ENCODE data around the gene MIGA1. TPM values are rescaled to one million over a fixed set of nuclear protein-coding genes. Genes with fewer than 3 reads are reported as not detected.

Gene MIGA1
- total and polyA plus RNA-seq, 8 donors, result 1.6 to 40.6 (median 7.5) TPM

- peaks cover 4 to 65% (median 29%) of the 10 kb centered on the region in 4 donors for H3K4me1 ChIP-seq
- H3K36me3 ChIP-seq, result peaks cover 0 to 7% (median 3%) of the 10 kb centered on the region in 4 donors
- WGBS, 5 donors, result 18 to 30% (median 23%) methylated on average over 2 of the region's 2 CpGs
- peak overlapping the region in 4 of 5 donors; percentile 74 to 85 (median 78) for H3K27ac ChIP-seq
- peak in 1 of 2 donors; percentile 73 for DNase-seq
- TF ChIP-seq CTCF (IDR thresholded peaks at IDR 0.05) (no peak), POLR2AphosphoS5 (IDR thresholded peaks at IDR 0.05) (peak in 1 of 3 donors; percentile 11), EP300 (IDR thresholded peaks at IDR 0.05) (no peak), POLR2A (IDR thresholded peaks at IDR 0.05) (no peak)
- intact Hi-C loops (cut with DNase I; ENCODE audit: low total_unique reads), result no loop called here
- H3K27me3 ChIP-seq, result no peaks in the 10 kb centered on the region
- H3K9me3 ChIP-seq, result no peaks in the 10 kb centered on the region
- H3K4me3 ChIP-seq, result no peak overlapping the region
These were observed 55.4 kb downstream of the MIGA1 start for GRCh38 chr1:77834771-77835334.

- H3K27ac ChIP-seq, result no peak overlapping the region
- TF ChIP-seq POLR2A (IDR thresholded peaks at IDR 0.05), result no peak
- TF ChIP-seq EP300 (IDR thresholded peaks at IDR 0.05), result no peak
- no peak for TF ChIP-seq CTCF (IDR thresholded peaks at IDR 0.05)
- no peak for TF ChIP-seq POLR2AphosphoS5 (IDR thresholded peaks at IDR 0.05)
- 56 to 75% (median 67%) methylated on average over 1 of the region's 1 CpG for WGBS, 5 donors
- intact Hi-C loops (cut with DNase I; ENCODE audit: low total_unique reads), result no loop called here
- DNase-seq, result no peak
- no peaks in the 10 kb centered on the region for H3K9me3 ChIP-seq
- H3K4me3 ChIP-seq, result no peak overlapping the region
- H3K27me3 ChIP-seq, result no peaks in the 10 kb centered on the region
- peaks cover 6 to 30% (median 24%) of the 10 kb centered on the region in 4 donors for H3K36me3 ChIP-seq
- peaks cover 0 to 8% (median 1%) of the 10 kb centered on the region in 4 donors for H3K4me1 ChIP-seq
These were observed 62.1 kb downstream of the MIGA1 start for GRCh38 chr1:77841574-77841973.

- Histone ChIP-seq H3K27me3 (no peaks in the 10 kb centered on the region), H3K36me3 (peaks cover 6 to 26% (median 20%) of the 10 kb centered on the region in 4 donors), H3K4me1 (peaks cover 0 to 3% (median 0%) of the 10 kb centered on the region in 4 donors), H3K9me3 (no peaks in the 10 kb centered on the region), H3K4me3 (no peak overlapping the region), H3K27ac (no peak overlapping the region)
- TF ChIP-seq POLR2AphosphoS5 (IDR thresholded peaks at IDR 0.05) (no peak), CTCF (IDR thresholded peaks at IDR 0.05) (no peak), POLR2A (IDR thresholded peaks at IDR 0.05) (no peak), EP300 (IDR thresholded peaks at IDR 0.05) (no peak)
- WGBS, 5 donors, result 89 to 100% (median 98%) methylated on average over 1 of the region's 1 CpG
- DNase-seq, result no peak
- intact Hi-C loops (cut with DNase I; ENCODE audit: low total_unique reads), result no loop called here
These were observed 66.5 kb downstream of the MIGA1 start for GRCh38 chr1:77845951-77846350.

- no peaks in the 10 kb centered on the region for H3K27me3 ChIP-seq
- no peak for DNase-seq
- H3K4me1 ChIP-seq, result no peaks in the 10 kb centered on the region
- peaks cover 6 to 26% (median 20%) of the 10 kb centered on the region in 4 donors for H3K36me3 ChIP-seq
- H3K9me3 ChIP-seq, result no peaks in the 10 kb centered on the region
- 68 to 87% (median 84%) methylated on average over 3 of the region's 3 CpGs for WGBS, 5 donors
- TF ChIP-seq CTCF (IDR thresholded peaks at IDR 0.05), result no peak
- no peak overlapping the region for H3K4me3 ChIP-seq
- H3K27ac ChIP-seq, result no peak overlapping the region
- intact Hi-C loops (cut with DNase I; ENCODE audit: low total_unique reads), result no loop called here
These were observed 67.5 kb downstream of the MIGA1 start for GRCh38 chr1:77846966-77847365.
